Gastrocnemius medialis (tissue), 4 donors: ENCODE measurements around the gene JAKMIP1. TPM values are rescaled to one million over a fixed set of nuclear protein-coding genes. Genes with fewer than 3 reads are reported as not detected.
"Not testable (repeated sequence)": the region's sequence is repeated elsewhere in the genome, so short reads cannot be mapped to it uniquely, and the experiment has no call there.

Experiments
- ATAC-seq, 2 donors: fragments of 150-250 bp; one replicate each; pipeline ENCODE4 v1.9.1; 2016
- DNase-seq, 2 donors: peaks; one replicate each; pipeline ENCODE4 v3.0.0-alpha.2; 2019
- H3K27ac ChIP-seq, 4 donors: fragments of 200-600 bp; sonication (generic); 1 replicate in 1 of 4; 2 replicates in 3 of 4; pipeline ENCODE4 v1.5.1; 2016 to 2018; ENCODE audit warnings: mild to moderate bottlenecking in 2 of 4, moderate library complexity in 1 of 4
- H3K27me3 ChIP-seq, 3 donors: fragments of 200-600 bp; sonication (generic) in 2 of 3; 1 replicate in 1 of 3; 2 replicates in 2 of 3; pipeline versions ENCODE4 v1.5.1 to v1.6.0; 2016 to 2019; ENCODE audit warnings: mild to moderate bottlenecking in 1 of 3, moderate library complexity in 1 of 3
- H3K36me3 ChIP-seq, 2 donors: fragments of 200-600 bp; sonication (generic) in 1 of 2; one replicate each; pipeline ENCODE4 v1.5.1; 2017 to 2018
- H3K4me1 ChIP-seq, 2 donors: fragments of 200-600 bp; sonication (generic) in 1 of 2; one replicate each; pipeline ENCODE4 v1.5.1; 2016 to 2017; ENCODE audit warnings: mild to moderate bottlenecking in 2 of 2
- H3K4me3 ChIP-seq, 4 donors: fragments of 200-600 bp; sonication (generic) in 3 of 4; 1 replicate in 1 of 4; 2 replicates in 3 of 4; pipeline ENCODE4 v1.5.1; 2016 to 2019; ENCODE audit warnings: mild to moderate bottlenecking in 2 of 4
- H3K9me3 ChIP-seq, 3 donors: fragments of 200-600 bp; sonication (generic) in 2 of 3; 1 replicate in 1 of 3; 2 replicates in 2 of 3; pipeline ENCODE4 v1.5.1; 2016 to 2019
- CTCF ChIP-seq, 5 experiments: fragments of 450-650 bp in 3 of 5; fragments of 200-600 bp in 2 of 5; sonication (generic) in 2 of 5; IDR thresholded peaks in 4 of 5; conservative IDR thresholded peaks in 1 of 5; 1 replicate in 4 of 5; 2 replicates in 1 of 5; pipeline ENCODE4 v1.5.1; 2016 to 2019; ENCODE audit warnings: antibody characterized with exemption in 5 of 5, mild to moderate bottlenecking in 3 of 5, moderate library complexity in 3 of 5
- POLR2A ChIP-seq, 2 donors: fragments of 450-650 bp; IDR thresholded peaks; one replicate each; pipeline ENCODE4 v1.6.1; 2017; ENCODE audit warnings: antibody characterized with exemption in 2 of 2, mild to moderate bottlenecking in 2 of 2, moderate library complexity in 2 of 2
- in situ Hi-C, 4 donors: fragments of 200-750 bp; cut with MboI; loops; one replicate each; pipeline versions ENCODE4 v1.15.0 to v1.8.0; 2017; ENCODE audit warnings: low sequenced_read_pairs in 4 of 4
- intact Hi-C: fragments of 100-400 bp; cut with DNase I; formaldehyde crosslinking; loops from one replicate; pipeline ENCODE4 v1.15.1; 2023; ENCODE audit warnings: low total_unique reads
- total RNA-seq, 4 donors: library from RNA; depleted of rRNA; stranded (reverse); fragments of >200 nt; gene quantifications; one replicate each; pipeline versions ENCODE4 v1.1.0 to v1.2.3, GENCODE V29; 2016

Gene JAKMIP1
- total RNA-seq, 4 donors from 2014 or later: 0.62 TPM; not detected in 3

- Histone ChIP-seq H3K4me1 (no peaks in the 10 kb centered on the region), H3K36me3 (no peaks in the 10 kb centered on the region), H3K27me3 (no peaks in the 10 kb centered on the region), H3K9me3 (no peaks in the 10 kb centered on the region), H3K4me3 (no peak overlapping the region), H3K27ac (no peak overlapping the region)
- no peak for ATAC-seq
- TF ChIP-seq CTCF (IDR thresholded peaks at IDR 0.05 in 4 of 5, conservative IDR thresholded peaks at IDR 0.05 in 1 of 5) (no peak), POLR2A (IDR thresholded peaks at IDR 0.05) (no peak)
- intact Hi-C loops (no loop called here), in situ Hi-C loops (no loop called here)
- DNase-seq: no peak
Observed at GRCh38 chr4:6143603-6144181, 56.7 kb downstream of the JAKMIP1 start.

- H3K9me3 ChIP-seq: no peaks in the 10 kb centered on the region
- H3K36me3 ChIP-seq: no peaks in the 10 kb centered on the region
- in situ Hi-C loops (no loop called here), intact Hi-C loops (no loop called here)
- ATAC-seq (no peak), DNase-seq (no peak)
- TF ChIP-seq POLR2A (IDR thresholded peaks at IDR 0.05): no peak
- no peak for TF ChIP-seq CTCF (IDR thresholded peaks at IDR 0.05 in 4 of 5, conservative IDR thresholded peaks at IDR 0.05 in 1 of 5)
- H3K4me3 ChIP-seq: no peak overlapping the region
- no peaks in the 10 kb centered on the region for H3K4me1 ChIP-seq
- H3K27me3 ChIP-seq: no peaks in the 10 kb centered on the region
- H3K27ac ChIP-seq: no peak overlapping the region
Observed at GRCh38 chr4:6142935-6143602, 57.3 kb downstream of the JAKMIP1 start.

- Histone ChIP-seq H3K27ac (no peak overlapping the region), H3K4me3 (no peak overlapping the region), H3K27me3 (no peaks in the 10 kb centered on the region), H3K9me3 (no peaks in the 10 kb centered on the region), H3K4me1 (no peaks in the 10 kb centered on the region), H3K36me3 (no peaks in the 10 kb centered on the region)
- in situ Hi-C loops (no loop called here), intact Hi-C loops (no loop called here)
- no peak for ATAC-seq
- no peak for DNase-seq
- no peak for TF ChIP-seq POLR2A (IDR thresholded peaks at IDR 0.05)
- no peak for TF ChIP-seq CTCF (IDR thresholded peaks at IDR 0.05 in 4 of 5, conservative IDR thresholded peaks at IDR 0.05 in 1 of 5)
Observed at GRCh38 chr4:6142511-6142910, 57.8 kb downstream of the JAKMIP1 start.

GRCh38 chr4:6141554-6141953, 58.8 kb downstream of the JAKMIP1 start:
- intact Hi-C loops (no loop called here), in situ Hi-C loops (no loop called here)
- DNase-seq: no peak

GRCh38 chr4:6141021-6141420, 59.3 kb downstream of the JAKMIP1 start:
- H3K4me1 ChIP-seq, H3K9me3 ChIP-seq, H3K36me3 ChIP-seq, H3K27me3 ChIP-seq, intact Hi-C loops, ATAC-seq, in situ Hi-C loops, H3K4me3 ChIP-seq, H3K27ac ChIP-seq, DNase-seq: not testable (repeated sequence)

More at GRCh38 chr4:6141554-6141953, 58.8 kb downstream of the JAKMIP1 start:
- H3K4me3 ChIP-seq: no peak overlapping the region
- H3K27ac ChIP-seq: no peak overlapping the region
- H3K27me3 ChIP-seq: no peaks in the 10 kb centered on the region
- no peaks in the 10 kb centered on the region for H3K4me1 ChIP-seq
- H3K9me3 ChIP-seq: no peaks in the 10 kb centered on the region
- ATAC-seq: no peak
- no peaks in the 10 kb centered on the region for H3K36me3 ChIP-seq
- no peak for TF ChIP-seq CTCF (IDR thresholded peaks at IDR 0.05 in 4 of 5, conservative IDR thresholded peaks at IDR 0.05 in 1 of 5)
- TF ChIP-seq POLR2A (IDR thresholded peaks at IDR 0.05): no peak
